GM12878 (cell line): Measurements from ENCODE around the gene TXLNA. TPM values are rescaled to one million over a fixed set of nuclear protein-coding genes. Genes with fewer than 3 reads are reported as not detected.
A peak's percentile ranks its signal among the peaks of the same experiment; 100 is the strongest.

Experiments used
- ASH2L ChIP-seq: fragments of 300-600, 200-600 bp; sonication (generic); IDR thresholded peaks from 2 replicates; pipeline ENCODE4 v1.6.1; 2017; ENCODE audit warnings: low read depth, mild to moderate bottlenecking, borderline replicate concordance
- CHD1 ChIP-seq: IDR thresholded peaks from 2 replicates; pipeline ENCODE4 v1.6.1; 2012; ENCODE audit warnings: low read depth, low read length, improper control_type of control experiment
- CREB1 ChIP-seq: IDR thresholded peaks from 2 replicates; pipeline ENCODE4 v1.6.1; 2012; ENCODE audit warnings: low read depth, mild to moderate bottlenecking, inconsistent platforms
- CREM ChIP-seq: IDR thresholded peaks from 2 replicates; pipeline ENCODE4 v1.6.1; 2014; ENCODE audit warnings: antibody characterized with exemption, low read depth
- IKZF2 ChIP-seq, 2 experiments: fragments of 450-650 bp; IDR thresholded peaks; 2 replicates each; pipeline ENCODE4 v1.6.1; 2017; ENCODE audit warnings: mild to moderate bottlenecking in 2 of 2, moderate library complexity in 2 of 2
- NFIC ChIP-seq: IDR thresholded peaks from 2 replicates; pipeline ENCODE4 v1.6.1; 2012; ENCODE audit warnings: low read depth, mild to moderate bottlenecking, inconsistent platforms, low read length, moderate library complexity
- SMAD1 ChIP-seq: fragments of 450-650 bp; IDR thresholded peaks from 2 replicates; pipeline ENCODE4 v1.6.1; 2018; ENCODE audit warnings: mild to moderate bottlenecking, low read depth; ENCODE audit not compliant: partially characterized antibody
- SMC3 ChIP-seq: IDR thresholded peaks from 2 replicates; pipeline ENCODE4 v1.6.1; 2011; ENCODE audit warnings: low read length, improper control_type of control experiment, borderline replicate concordance
- SREBF2 ChIP-seq: IDR thresholded peaks from 2 replicates; pipeline ENCODE4 v1.6.1; 2012; ENCODE audit warnings: mild to moderate bottlenecking, low read length
- TCF12 ChIP-seq: IDR thresholded peaks from 2 replicates; pipeline ENCODE4 v1.6.1; 2011; ENCODE audit warnings: low read depth, mild to moderate bottlenecking, low read length
- TCF3 ChIP-seq: IDR thresholded peaks from 2 replicates; pipeline ENCODE4 v1.6.1; 2012; ENCODE audit warnings: low read depth, mild to moderate bottlenecking, low read length, borderline replicate concordance; ENCODE audit not compliant: insufficient read depth
- ZNF274 ChIP-seq: IDR thresholded peaks from one replicate; pipeline ENCODE4 v1.8.0; 2011; ENCODE audit not compliant: insufficient read length, insufficient read depth
- ZSCAN29 ChIP-seq: fragments of 450-650 bp; IDR thresholded peaks from 2 replicates; pipeline ENCODE4 v1.6.1; 2017; ENCODE audit warnings: mild to moderate bottlenecking, moderate library complexity
- polyA plus RNA-seq, 11 experiments: library from polyadenylated mRNA; depleted of rRNA in 4 of 11; unstranded in 6 of 11; stranded (reverse) in 5 of 11; fragments of >200 nt; fragmentation: Nextera tagmentation in 4 of 11; fragmentation: Illumina TruSeq in 1 of 11; extraction: Ambion mirVana in 4 of 11; extraction: Trizol in 1 of 11; gene quantifications; 1 replicate in 1 of 11; 2 replicates in 10 of 11; pipeline versions ENCODE4 v1.2.1 to v1.2.3, GENCODE V29; 2011 to 2016; ENCODE audit warnings: inconsistent platforms in 2 of 11, missing spikeins in 2 of 11, low read depth in 1 of 11
- total RNA-seq, 4 experiments: library from RNA; depleted of rRNA in 3 of 4; stranded (reverse); fragments of >200 nt in 3 of 4; fragmentation: Illumina TruSeq in 1 of 4; extraction: Trizol in 1 of 4; gene quantifications; 2 replicates each; pipeline versions ENCODE4 v1.2.1 to v1.2.3, GENCODE V29; 2013 to 2021
- TF ChIP-seq, protein P1 (sequence below): fragments of 450-650 bp; IDR thresholded peaks from 2 replicates; pipeline ENCODE4 v1.6.1; 2017; ENCODE audit warnings: mild to moderate bottlenecking, moderate library complexity
- TF ChIP-seq, protein P2 (sequence below): IDR thresholded peaks from 2 replicates; pipeline ENCODE4 v1.6.1; 2012; ENCODE audit warnings: low read length, inconsistent platforms
- TF ChIP-seq, protein P3 (sequence below): IDR thresholded peaks from 2 replicates; pipeline ENCODE4 v1.6.1; 2012; ENCODE audit warnings: low read depth, low read length, improper control_type of control experiment
- TF ChIP-seq, protein P4 (sequence below): IDR thresholded peaks from 2 replicates; pipeline ENCODE4 v1.6.1; 2012; ENCODE audit warnings: low read depth, low read length, improper control_type of control experiment
- TF ChIP-seq, protein P5 (sequence below): IDR thresholded peaks from 2 replicates; pipeline ENCODE4 v1.6.1; 2012; ENCODE audit warnings: low read depth, low read length, improper control_type of control experiment
- TF ChIP-seq, protein P6 (sequence below): fragments of 450-650 bp; IDR thresholded peaks from 2 replicates; pipeline ENCODE4 v1.6.1; 2017; ENCODE audit warnings: antibody characterized with exemption, mild to moderate bottlenecking, moderate library complexity

Gene TXLNA
- total and polyA plus RNA-seq, 10 of the 15 experiments (the other 5 are each of a cell fraction or from before 2014, with no cell fraction given): 7.2 to 93.7 (median 47.9) TPM

DNA sequence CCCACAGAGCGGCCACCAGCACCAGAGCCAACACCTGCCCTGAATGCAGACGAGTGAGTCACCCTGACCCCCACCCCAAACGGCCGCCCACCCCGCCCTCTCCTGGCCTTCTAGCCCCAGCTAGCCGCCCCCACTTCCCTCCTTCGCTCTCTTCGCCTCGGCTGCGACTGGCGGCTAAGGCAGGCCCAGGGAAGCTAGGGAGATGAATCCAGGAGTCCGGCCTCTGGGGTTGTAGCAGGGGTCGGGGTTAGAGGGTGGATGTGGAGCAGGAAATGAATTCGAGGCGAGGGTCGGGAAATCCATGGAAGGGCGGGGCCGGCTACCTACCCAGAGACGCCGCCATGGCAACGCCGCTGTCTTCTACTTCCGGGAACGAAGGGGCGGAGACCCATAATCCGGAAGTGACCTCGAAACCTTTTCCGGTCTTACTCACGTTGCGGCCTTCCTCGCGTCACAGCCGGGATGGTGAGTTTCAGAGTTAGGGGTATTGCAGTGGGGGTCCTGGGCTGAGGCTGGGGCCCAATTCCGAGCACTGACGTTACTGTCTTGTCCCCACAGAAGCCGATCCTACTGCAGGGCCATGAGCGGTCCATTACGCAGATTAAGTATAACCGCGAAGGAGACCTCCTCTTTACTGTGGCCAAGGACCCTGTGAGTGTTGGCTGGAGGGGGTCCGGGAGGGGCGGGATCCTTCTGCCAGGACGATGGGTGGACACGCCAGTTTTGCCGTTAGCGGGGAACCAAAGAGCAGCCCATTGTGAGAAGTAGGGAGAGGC lies 42.7 kb downstream of the TXLNA start, which contains the start of the genes EIF3I and TMEM234 (continued):
- TF ChIP-seq, protein P1, sequence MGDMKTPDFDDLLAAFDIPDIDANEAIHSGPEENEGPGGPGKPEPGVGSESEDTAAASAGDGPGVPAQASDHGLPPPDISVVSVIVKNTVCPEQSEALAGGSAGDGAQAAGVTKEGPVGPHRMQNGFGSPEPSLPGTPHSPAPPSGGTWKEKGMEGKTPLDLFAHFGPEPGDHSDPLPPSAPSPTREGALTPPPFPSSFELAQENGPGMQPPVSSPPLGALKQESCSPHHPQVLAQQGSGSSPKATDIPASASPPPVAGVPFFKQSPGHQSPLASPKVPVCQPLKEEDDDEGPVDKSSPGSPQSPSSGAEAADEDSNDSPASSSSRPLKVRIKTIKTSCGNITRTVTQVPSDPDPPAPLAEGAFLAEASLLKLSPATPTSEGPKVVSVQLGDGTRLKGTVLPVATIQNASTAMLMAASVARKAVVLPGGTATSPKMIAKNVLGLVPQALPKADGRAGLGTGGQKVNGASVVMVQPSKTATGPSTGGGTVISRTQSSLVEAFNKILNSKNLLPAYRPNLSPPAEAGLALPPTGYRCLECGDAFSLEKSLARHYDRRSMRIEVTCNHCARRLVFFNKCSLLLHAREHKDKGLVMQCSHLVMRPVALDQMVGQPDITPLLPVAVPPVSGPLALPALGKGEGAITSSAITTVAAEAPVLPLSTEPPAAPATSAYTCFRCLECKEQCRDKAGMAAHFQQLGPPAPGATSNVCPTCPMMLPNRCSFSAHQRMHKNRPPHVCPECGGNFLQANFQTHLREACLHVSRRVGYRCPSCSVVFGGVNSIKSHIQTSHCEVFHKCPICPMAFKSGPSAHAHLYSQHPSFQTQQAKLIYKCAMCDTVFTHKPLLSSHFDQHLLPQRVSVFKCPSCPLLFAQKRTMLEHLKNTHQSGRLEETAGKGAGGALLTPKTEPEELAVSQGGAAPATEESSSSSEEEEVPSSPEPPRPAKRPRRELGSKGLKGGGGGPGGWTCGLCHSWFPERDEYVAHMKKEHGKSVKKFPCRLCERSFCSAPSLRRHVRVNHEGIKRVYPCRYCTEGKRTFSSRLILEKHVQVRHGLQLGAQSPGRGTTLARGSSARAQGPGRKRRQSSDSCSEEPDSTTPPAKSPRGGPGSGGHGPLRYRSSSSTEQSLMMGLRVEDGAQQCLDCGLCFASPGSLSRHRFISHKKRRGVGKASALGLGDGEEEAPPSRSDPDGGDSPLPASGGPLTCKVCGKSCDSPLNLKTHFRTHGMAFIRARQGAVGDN: no peak; the same call in 1 of the 2 replicates
- peak; percentile 84 for TF ChIP-seq CREM
- TF ChIP-seq, protein P2, sequence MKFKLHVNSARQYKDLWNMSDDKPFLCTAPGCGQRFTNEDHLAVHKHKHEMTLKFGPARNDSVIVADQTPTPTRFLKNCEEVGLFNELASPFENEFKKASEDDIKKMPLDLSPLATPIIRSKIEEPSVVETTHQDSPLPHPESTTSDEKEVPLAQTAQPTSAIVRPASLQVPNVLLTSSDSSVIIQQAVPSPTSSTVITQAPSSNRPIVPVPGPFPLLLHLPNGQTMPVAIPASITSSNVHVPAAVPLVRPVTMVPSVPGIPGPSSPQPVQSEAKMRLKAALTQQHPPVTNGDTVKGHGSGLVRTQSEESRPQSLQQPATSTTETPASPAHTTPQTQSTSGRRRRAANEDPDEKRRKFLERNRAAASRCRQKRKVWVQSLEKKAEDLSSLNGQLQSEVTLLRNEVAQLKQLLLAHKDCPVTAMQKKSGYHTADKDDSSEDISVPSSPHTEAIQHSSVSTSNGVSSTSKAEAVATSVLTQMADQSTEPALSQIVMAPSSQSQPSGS: no peak
- TF ChIP-seq TCF3: no peak
- TF ChIP-seq, protein P3, sequence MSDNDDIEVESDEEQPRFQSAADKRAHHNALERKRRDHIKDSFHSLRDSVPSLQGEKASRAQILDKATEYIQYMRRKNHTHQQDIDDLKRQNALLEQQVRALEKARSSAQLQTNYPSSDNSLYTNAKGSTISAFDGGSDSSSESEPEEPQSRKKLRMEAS: peak; percentile 64; the same call in 1 of the 2 replicates
- peak; percentile 57 for TF ChIP-seq SMAD1
- TF ChIP-seq, protein P4, sequence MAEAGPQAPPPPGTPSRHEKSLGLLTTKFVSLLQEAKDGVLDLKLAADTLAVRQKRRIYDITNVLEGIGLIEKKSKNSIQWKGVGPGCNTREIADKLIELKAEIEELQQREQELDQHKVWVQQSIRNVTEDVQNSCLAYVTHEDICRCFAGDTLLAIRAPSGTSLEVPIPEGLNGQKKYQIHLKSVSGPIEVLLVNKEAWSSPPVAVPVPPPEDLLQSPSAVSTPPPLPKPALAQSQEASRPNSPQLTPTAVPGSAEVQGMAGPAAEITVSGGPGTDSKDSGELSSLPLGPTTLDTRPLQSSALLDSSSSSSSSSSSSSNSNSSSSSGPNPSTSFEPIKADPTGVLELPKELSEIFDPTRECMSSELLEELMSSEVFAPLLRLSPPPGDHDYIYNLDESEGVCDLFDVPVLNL: no peak
- TF ChIP-seq, protein P5, sequence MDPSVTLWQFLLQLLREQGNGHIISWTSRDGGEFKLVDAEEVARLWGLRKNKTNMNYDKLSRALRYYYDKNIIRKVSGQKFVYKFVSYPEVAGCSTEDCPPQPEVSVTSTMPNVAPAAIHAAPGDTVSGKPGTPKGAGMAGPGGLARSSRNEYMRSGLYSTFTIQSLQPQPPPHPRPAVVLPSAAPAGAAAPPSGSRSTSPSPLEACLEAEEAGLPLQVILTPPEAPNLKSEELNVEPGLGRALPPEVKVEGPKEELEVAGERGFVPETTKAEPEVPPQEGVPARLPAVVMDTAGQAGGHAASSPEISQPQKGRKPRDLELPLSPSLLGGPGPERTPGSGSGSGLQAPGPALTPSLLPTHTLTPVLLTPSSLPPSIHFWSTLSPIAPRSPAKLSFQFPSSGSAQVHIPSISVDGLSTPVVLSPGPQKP: peak; percentile 62; the same call in 1 of the 2 replicates
- no peak for TF ChIP-seq IKZF2 (IDR thresholded peaks at IDR 0.05)
- TF ChIP-seq SREBF2: no peak
- TF ChIP-seq CREB1: peak; percentile 90
- TF ChIP-seq ZNF274: no peak
- TF ChIP-seq SMC3: no peak
- no peak for TF ChIP-seq ASH2L
- TF ChIP-seq ZSCAN29: no peak
- TF ChIP-seq CHD1: no peak
- no peak for TF ChIP-seq TCF12
- TF ChIP-seq, protein P6, sequence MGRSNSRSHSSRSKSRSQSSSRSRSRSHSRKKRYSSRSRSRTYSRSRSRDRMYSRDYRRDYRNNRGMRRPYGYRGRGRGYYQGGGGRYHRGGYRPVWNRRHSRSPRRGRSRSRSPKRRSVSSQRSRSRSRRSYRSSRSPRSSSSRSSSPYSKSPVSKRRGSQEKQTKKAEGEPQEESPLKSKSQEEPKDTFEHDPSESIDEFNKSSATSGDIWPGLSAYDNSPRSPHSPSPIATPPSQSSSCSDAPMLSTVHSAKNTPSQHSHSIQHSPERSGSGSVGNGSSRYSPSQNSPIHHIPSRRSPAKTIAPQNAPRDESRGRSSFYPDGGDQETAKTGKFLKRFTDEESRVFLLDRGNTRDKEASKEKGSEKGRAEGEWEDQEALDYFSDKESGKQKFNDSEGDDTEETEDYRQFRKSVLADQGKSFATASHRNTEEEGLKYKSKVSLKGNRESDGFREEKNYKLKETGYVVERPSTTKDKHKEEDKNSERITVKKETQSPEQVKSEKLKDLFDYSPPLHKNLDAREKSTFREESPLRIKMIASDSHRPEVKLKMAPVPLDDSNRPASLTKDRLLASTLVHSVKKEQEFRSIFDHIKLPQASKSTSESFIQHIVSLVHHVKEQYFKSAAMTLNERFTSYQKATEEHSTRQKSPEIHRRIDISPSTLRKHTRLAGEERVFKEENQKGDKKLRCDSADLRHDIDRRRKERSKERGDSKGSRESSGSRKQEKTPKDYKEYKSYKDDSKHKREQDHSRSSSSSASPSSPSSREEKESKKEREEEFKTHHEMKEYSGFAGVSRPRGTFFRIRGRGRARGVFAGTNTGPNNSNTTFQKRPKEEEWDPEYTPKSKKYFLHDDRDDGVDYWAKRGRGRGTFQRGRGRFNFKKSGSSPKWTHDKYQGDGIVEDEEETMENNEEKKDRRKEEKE: no peak
- TF ChIP-seq NFIC: no peak
